Right ventricle myocardium inferior (tissue), 1 donor: ENCODE measurements around the gene MT1A. TPM values are rescaled to one million over a fixed set of nuclear protein-coding genes. Genes with fewer than 3 reads are reported as not detected.

ENCODE experiments used
- ATAC-seq: fragments of 200-7000 bp; cut with Tn5 transposase; one replicate; pipeline ENCODE4 v1.9.1; 2020; ENCODE audit warnings: mild to moderate bottlenecking, moderate library complexity
- DNase-seq: peaks from one replicate; pipeline ENCODE4 v3.0.0; 2021; ENCODE audit errors: missing footprints
- intact Hi-C: fragments of 100-400 bp; cut with DNase I; formaldehyde crosslinking; loops from one replicate; pipeline ENCODE4 v1.11.0; 2022
- long read RNA-seq: library from polyadenylated mRNA; unstranded; transcript quantifications from one replicate; pipeline ENCODE4 v2.0.0, GENCODE V29; 2021
- total RNA-seq: library from RNA; stranded (reverse); fragmentation: NEBNext Ultra II Directional; extraction: Animal tissue kit (Norgen Biotek cat#: 25700); gene quantifications from one replicate; pipeline ENCODE4 v1.2.1, GENCODE V29; 2021
- donor health status: DM: no; HTN: yes; CAD: no; lungs with severe emphysema.

The MT1A gene
- total RNA-seq = 2.9 TPM
- long read RNA-seq = 0 reads

DNA sequence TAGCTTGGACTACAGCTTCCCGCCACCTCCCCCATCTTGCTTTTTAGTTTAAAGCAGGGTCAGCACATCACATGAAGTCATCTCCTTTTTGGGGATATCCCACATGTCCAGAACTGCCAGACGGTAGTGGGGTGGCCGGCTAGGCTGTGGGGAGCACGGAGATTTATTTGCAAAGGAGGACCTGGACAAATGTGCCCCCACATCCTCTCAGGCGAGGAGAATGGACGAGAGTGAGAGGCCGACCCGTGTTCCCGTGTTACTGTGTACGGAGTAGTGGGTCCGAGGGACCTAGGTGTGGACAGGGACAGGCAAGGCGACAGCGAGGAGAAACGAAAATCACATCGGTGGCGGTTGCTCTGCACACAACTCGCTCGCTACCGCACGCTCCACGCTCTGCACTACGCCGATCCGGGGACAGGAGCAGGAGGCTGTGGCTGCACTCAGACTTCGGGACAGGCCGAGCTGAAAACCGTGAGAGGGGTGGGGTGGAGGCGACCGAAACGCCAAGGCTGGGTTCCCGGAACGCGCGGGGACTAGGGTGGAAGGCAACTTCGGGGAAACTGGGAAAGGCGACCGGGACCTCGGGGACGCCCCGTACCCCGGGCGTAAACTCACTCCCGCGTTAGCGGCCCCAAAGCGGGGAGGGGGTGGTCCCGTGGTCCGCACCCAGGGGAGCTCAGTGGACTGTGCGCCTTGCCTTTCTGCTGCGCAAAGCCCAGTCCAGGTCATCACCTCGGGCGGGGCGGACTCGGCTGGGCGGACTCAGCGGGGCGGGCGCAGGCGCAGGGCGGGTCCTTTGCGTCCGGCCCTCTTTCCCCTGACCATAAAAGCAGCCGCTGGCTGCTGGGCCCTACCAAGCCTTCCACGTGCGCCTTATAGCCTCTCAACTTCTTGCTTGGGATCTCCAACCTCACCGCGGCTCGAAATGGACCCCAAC, at the start of gene MT1A:
Gene MT1A (plus strand): TSS at position 853 of the 937 bp plus-strand sequence. CDS start 73 bp downstream, at position 926.
- intact Hi-C loops = loop anchor here (5.0 kb wide), 1 partner anchor 44 kb away; the partner anchor contains the start of gene MT1X
- ATAC-seq (peak; percentile 94), DNase-seq (peak; percentile 89)

DNA sequence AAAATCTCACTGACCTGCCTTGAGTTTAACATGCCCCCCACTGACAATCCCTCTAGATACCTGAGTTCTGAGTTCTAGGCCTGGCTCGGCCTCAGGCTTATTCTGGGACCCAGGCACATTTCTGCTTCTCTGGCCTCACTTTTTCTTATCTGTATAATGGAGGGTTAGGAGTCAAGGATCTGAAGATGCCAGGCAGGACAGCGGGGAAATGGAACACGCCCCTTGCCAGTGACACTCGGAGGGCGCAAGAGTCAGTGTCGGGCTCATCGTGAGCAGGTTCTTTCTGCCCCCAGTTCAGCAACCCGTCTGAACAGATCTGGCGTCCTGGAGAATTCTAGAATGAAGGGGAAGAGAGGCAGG, 49.7 kb upstream of the MT1A start:
- intact Hi-C loops = no loop called here
- DNase-seq (no peak), ATAC-seq (no peak)

DNA sequence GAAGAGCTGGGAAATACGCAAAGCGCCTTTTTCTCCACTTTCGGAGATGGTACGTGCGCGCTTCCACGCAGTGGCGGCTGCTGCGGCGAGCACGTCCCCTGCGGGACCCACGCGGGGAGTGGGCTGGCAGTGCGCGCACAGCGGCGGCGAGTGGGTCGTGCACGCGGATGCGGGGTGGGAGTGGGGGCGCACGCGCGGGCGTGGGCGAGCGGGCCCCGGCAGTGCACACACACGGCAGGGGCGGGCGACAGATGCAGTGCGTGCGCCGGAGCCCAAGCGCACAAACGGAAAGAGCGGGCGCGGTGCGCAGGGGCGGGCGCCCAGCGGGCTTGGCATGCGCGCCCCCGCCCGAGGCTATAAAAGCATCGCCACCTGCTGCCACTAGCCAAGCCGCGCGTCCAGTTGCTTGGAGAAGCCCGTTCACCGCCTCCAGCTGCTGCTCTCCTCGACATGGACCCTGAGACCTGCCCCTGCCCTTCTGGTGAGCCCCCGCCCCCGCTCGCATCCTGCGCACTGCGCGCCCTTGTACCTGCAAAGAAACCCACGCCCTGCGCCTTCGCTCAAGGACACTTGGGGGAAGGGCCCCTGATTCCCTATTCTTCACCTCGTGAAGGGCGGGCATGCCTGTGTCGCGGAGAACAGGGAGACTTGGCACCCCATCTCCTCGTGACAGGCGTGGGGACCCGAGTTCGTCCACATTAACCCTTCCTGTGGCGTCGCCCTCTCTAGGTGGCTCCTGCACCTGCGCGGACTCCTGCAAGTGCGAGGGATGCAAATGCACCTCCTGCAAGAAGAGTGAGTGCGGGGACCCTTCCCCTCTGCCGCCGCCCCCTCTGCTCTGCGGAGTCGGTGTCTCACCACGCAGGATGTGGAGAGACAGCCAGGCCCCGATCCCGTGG, 49.1 kb upstream of the MT1A start, which contains the start of gene MT3:
Gene MT3 (plus strand): TSS at position 388 of the 899 bp plus-strand sequence. CDS start 63 bp downstream, at position 451.
- ATAC-seq (peak; percentile 41), DNase-seq (no peak)
- intact Hi-C loops = no loop called here

DNA sequence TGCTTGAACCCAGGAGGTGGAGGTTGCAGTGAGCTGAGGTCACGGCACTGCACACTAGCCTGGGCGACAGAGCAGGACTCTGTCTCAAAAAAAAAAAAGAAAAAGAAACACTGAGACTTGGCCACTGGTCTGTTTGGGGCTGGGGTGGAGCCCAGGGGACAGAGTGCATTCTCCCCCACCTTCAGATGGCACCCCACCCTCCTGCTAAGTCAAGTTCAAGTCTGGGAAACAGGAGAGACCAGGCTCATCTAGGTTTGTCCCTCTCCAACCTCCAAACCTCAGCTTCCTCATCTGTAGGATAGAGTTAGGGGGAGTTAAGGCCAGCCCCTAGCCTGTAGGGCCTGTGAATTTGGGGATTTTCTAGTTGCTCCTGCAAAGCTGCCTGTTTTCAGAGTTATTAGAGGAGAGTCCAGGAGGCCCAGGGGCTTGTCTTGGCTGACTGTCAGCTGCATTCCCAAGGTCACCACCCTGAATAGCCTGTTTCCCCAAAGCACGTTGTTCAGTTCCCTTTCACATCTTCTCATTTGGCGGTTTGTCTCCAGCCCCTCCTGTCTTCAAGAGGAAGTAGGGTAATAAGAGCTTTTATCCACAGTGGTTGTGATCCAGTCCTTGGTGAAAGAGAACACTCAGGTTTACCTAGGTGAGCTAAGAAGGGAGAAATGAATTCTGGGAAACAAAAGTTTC, 46.9 kb upstream of the MT1A start:
- DNase-seq (no peak), ATAC-seq (no peak)
- intact Hi-C loops = no loop called here

DNA sequence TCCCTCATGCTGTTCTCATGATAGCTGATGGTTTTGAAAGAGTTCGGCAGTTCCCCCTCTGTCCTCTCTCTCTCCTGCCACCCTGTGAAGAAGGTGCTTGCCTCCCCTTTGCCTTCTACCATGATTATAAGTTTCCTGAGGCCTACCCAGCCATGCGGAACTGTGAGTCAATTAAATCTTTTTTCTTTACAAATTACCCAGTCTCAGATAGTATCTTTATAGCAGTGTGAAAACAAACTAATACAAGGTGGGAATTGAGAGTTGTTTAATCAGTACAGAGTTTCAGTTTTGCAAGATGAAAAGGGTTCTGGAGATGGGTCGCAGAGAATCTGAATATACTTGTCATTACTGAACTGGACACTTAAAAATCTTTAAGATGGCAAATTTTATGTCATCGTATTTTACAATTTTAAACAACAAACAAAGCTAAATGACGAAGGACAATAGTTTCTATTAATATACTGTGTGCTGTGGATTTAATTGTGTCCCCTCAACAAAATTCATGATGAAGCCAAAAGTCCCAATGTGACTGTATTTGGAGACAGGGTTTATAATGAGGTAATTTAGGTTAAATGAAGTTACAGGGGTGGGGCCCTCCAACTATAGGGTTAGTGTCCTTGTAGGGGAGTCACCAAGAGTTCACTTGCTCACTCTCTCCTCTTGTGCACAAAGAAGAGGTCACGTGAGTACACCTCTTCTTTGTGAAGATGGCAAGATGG, 44.7 kb upstream of the MT1A start:
- DNase-seq (no peak), ATAC-seq (no peak)
- intact Hi-C loops = no loop called here

DNA sequence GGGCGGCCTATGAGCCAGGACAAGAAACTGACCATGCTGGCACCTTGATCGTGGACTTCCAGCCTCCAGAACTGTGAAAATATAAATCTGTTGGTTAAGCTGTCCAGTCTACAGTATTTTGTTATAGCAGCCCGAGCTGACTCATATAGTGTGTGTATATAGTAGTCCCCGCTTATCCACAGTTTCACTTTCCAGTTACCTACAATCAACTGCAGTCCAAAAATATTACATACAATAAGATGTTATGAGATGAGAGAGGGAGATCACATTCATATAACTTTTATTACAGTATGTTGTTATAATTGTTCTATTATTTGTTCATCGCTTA, 44.2 kb upstream of the MT1A start:
- intact Hi-C loops = no loop called here
- ATAC-seq (no peak), DNase-seq (no peak)

DNA sequence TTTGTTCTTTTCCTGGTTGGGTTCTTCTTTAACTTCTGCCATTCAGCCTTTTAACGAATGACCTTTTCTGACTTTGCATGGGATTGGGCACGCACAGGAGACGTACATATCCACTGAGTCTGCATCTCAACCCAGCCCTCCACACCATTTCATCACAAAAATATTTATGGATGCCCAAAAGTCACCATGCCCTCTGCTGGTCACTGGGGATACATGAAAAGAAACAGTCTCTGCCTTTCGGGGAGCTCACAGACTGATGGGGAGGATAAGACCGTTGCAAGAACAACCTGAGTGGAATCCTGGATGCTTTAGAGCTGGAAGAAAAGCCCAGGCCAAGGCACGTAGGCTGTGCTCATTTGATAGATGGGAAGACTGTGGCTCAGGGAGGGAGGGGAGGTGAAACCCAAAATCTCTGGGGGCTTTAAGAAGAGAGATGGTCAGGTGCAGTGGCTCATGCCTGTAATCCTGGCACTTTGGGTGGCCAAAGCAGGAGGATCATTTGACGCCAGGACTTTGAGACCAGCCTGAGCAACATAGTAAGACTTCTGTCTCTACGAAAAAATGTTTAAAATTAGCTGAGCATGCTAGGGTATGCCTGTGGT, 38.0 kb upstream of the MT1A start:
- no peak for ATAC-seq
- intact Hi-C loops = loop anchor here (2.0 kb wide), 1 partner anchor 86 kb away; no protein-coding TSS in a partner anchor
- DNase-seq = no peak

DNA sequence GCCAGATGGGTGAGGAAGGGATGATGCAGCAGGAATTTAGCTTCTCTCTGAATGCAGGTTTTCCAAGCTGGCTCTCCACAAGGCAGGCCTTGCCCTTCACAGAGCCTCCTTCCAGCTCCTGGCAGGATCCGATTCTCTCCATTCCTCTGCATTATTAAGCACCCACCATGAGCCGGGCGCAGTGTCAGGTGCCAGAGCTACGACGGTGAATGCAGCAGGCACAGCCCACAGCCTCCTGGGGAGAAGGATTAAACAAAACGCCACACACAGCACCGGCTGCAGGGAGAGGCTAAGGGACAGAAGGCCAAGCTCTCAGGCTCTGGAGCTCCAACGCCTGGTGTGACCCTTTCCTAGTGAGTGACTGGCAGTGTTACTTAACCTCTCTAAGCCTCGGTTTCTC, 37.1 kb upstream of the MT1A start:
- ATAC-seq (no peak), DNase-seq (no peak)
- intact Hi-C loops = loop anchor here (2.0 kb wide), 1 partner anchor 87 kb away; no protein-coding TSS in a partner anchor

DNA sequence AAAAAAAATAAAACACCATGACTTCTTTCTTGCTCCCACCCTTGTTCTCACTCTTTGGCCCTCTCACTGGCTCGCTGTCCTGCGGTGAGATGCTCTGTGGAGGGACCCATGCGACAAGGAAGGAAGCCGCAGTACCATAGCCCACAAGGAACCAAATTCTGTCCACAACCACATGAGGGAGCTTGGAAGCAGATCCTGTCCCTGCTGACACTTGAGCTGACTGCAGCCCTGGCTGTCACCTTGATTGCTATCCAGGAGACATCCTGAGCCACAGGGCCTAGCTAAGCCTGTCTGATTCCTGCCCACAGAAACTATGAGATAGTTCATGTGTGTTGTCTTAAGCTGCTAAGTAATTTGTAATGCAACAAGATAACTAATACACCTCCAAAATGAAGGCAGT, 34.9 kb upstream of the MT1A start:
- DNase-seq (no peak), ATAC-seq (peak; percentile 28)
- intact Hi-C loops = loop anchor here (1.0 kb wide), 1 partner anchor 99 kb away; no protein-coding TSS in a partner anchor

DNA sequence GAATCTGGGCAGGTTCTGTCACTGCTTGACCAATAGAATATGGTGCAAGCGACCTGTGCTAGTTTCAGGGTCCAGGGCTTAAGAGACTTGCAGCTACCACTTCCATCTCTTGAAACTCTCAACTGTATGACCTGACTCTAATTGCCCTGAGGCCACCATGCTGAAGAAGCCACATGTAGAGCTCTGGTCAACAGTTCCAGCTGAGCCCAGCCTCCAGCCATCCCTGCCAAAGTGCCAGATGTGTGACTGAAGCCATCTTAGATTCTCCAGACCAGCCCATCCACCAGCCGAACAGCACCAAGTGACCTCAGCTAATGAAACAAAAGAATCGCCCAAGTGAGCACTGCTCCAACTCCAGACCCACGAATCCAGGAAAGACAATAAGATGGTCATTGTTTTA, 33.5 kb upstream of the MT1A start:
- intact Hi-C loops = no loop called here
- no peak for DNase-seq
- no peak for ATAC-seq

DNA sequence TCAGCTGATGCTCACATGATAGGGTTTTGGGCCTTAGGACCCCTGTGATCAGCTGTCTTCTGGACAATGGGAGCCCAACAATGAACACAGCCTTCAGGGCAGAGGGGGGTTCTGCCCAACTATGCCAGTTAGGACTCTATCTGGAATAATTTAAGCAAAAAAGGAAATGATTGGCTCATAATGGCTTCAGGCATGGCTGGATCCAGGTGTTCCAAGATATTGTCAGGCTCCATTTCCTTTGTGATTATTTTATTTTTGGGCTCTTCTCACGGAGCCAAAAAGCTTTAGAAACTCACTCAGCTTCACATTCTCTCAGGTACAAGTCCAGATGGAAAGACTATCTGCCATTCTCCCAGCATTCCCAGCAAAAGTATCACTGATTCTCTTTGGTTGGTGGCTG, 33.0 kb upstream of the MT1A start:
- ATAC-seq = no peak
- intact Hi-C loops = no loop called here
- no peak for DNase-seq

DNA sequence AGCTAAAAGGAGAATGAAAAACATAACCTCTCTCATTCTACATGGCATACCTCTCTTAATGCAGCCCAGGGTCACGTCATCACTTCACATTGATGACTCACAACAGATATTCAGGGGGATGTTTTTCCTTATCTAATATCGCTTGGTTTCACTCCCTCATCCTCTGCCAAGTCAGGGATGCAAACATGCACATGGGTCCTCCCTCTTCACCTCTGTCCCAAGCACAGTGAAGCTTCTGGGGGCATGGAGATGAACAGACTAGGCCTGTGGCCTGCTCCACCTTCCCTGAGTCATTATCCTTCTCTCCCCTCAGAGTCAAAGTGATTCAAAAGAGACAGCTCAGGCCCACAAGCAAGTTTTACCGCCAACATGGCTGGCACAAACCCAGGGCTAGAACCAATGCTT, 32.4 kb upstream of the MT1A start:
- ATAC-seq = no peak
- no peak for DNase-seq
- intact Hi-C loops = loop anchor here (2.0 kb wide), 2 partner anchors 27 to 77 kb away; partner anchors contain the start of genes MT1M and MT1X

DNA sequence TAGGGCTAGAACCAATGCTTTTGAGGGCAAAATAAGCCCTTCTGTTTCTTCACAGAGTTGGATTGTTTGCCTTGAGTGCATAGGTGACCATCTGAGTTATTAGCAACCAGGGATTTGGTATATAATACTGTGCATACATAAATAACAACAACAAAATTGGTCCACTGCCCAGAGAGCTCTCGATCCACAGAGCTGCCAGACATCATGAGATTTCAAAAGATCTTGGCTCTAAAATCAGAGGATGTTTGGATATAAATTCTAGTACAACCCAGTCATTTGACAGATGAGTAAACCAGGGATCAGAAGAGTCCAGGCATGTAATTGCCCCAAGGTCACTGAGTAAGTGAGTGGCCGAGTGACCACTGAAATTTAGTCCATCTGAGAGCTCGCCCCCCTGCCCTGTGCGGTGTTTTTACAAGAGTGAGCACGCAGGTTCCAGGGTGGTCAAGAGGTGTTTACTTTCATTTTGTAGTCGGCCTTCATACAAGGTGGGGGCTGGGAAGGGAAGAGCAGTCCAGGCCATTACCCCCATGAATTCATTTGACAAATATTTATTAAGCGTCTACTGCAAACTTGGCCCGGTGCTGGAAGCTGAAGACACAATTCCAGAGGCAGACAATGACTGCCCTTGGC, 31.9 kb upstream of the MT1A start:
- intact Hi-C loops = loop anchor here (2.0 kb wide), 2 partner anchors 26 to 76 kb away; partner anchors contain the start of genes MT1M and MT1X
- no peak for DNase-seq
- ATAC-seq = peak; percentile 0

DNA sequence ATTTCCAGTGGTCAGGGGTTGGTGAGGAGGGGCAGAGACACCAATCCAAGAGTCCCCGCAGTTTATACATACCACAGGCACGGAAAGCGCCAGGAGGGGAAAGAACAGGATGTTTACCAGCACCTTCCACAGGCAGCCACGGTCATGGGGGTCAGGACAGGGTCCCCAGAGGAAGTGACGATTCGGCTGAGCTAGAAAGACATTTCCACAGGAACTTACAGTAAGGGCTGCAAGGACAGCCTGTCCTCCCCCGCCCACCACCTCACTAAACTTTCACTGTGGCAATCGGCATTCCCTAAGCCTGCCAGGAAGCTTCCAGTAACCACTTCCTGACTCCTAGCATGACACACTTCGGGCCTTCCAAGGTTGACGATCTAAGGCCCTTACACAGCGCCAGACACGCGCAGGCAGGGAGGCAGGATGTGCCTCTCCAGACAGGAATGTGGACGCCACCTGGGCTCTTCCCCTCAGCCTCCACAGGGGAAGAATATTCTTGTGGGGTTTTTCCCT, 31.3 kb upstream of the MT1A start:
- peak; percentile 85 for DNase-seq
- intact Hi-C loops = loop anchor here (2.0 kb wide), 2 partner anchors 26 to 76 kb away; partner anchors contain the start of genes MT1M and MT1X
- peak; percentile 8 for ATAC-seq

DNA sequence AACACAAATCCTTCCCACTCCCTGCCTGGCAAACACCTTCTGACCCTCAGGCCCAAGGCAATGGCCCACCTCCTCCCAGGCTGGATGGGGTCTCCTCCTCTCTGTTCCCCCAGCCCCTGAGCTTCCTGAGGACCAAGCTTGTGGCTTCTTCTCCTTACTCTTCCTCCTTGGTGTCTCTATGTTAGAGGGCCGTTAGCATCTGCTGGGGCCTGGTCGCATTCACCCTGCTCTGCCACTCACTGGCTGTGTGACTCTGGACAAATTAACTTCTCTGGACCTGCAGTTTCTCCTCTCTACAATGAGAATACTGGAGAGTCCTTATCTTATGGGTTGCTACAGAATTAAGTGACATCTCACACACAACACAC, 30.8 kb upstream of the MT1A start:
- intact Hi-C loops = loop anchor here (1.0 to 2.0 kb wide), 4 partner anchors 10 to 75 kb away; partner anchors contain the start of genes MT1M and MT1X
- ATAC-seq = no peak
- DNase-seq = no peak

DNA sequence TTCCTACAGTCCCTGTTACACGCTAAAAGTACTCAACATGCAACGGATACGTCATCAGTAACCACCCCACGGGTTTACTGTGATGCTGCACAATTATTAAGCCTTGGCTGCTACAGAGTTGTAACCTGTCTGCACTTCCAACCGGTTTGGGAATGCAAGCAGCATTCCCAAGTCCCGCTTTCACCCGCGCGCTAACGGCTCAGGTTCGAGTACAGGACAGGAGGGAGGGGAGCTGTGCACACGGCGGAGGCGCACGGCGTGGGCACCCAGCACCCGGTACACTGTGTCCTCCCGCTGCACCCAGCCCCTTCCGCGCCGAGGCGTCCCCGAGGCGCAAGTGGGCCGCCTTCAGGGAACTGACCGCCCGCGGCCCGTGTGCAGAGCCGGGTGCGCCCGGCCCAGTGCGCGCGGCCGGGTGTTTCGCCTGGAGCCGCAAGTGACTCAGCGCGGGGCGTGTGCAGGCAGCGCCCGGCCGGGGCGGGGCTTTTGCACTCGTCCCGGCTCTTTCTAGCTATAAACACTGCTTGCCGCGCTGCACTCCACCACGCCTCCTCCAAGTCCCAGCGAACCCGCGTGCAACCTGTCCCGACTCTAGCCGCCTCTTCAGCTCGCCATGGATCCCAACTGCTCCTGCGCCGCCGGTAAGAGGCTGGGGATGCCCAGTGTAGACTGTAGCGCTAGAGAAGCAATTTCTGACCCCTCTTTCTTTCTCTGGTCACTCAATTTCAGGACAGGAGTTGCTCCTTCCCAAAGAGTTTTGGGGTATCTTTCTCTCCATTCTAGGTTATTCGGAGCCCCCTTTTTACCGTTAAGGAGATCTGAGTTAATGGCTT, 30.2 kb upstream of the MT1A start, which contains the start of gene MT2A:
Gene MT2A (plus strand): TSS at position 542 of the 833 bp plus-strand sequence. CDS start 72 bp downstream, at position 614.
- intact Hi-C loops = loop anchor here (1.0 kb wide), 2 partner anchors 9 to 18 kb away; no protein-coding TSS in a partner anchor
- peak; percentile 85 for ATAC-seq
- DNase-seq = peak; percentile 99
